GM19099 (cell line): ENCODE data around the gene FAM186B.

ENCODE experiments used
- POLR2A ChIP-seq: IDR thresholded peaks from 3 replicates; pipeline ENCODE4 v1.6.1; 2011; ENCODE audit warnings: low read depth; ENCODE audit not compliant: insufficient read length; ENCODE audit errors: extremely low read depth

The FAM186B gene

GRCh38 chr12:49545815-49546214 lies 59.6 kb downstream of the FAM186B start:
- no peak for TF ChIP-seq POLR2A

- no peak for TF ChIP-seq POLR2A
Observed at GRCh38 chr12:49543914-49544815, 61.3 kb downstream of the FAM186B start.

- TF ChIP-seq POLR2A: no peak
Observed at GRCh38 chr12:49543221-49543913, 62.1 kb downstream of the FAM186B start.

DNA sequence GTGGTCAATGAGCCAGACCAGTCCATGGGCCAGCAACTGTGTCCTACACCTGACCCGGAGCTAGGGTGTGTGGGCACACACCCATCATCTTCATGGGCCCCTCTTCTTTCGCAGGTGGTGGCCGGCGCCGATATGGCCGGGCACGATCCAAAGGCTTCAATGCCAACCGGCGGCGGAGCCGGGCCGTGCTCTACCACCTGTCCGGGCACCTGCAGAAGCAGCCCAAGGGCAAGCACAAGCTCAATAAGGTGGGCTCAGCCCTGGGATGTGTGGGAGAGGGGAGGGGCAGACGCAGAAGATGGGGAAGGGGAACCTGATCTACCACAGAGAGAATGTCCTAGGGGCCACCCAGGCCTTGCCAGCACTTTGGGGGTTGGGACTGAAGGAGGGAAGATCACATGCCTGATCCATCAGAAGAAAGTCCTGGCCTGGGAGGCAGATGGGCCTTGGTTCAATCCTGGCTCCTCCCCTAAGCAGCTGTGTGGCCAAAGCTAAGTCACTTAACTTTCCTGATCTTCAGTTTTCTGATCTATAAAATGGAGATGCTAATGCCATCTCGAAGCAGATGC lies 62.8 kb downstream of the FAM186B start:
- no peak for TF ChIP-seq POLR2A

DNA sequence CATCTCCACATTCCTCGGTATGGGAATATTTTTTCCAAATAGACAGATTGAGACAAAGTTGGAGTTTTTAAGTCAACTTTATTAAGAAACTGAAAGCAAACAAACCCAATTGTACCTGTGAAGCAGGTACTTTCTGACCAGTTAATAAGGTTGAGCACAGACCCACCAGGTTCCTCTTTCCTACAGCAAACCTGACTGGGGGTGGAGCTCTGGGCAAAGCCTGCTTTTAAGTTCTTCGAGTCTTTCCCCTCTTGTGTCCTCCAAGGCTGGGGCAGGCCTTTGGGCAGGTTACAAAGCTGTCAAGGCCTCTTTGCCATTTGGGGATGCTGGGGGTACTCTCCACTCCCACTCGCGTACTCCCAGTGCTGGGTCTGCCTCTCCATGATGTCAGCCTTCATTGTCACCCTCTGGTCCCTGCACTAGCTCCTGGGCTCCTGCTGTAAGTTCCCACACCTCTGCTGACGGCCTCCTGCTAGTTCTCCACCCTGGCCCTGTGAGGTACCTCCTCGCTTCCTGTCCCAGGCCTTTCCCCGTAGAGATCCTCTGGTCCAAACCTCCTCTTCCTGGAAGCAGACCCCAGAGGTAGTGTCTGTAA lies 63.4 kb downstream of the FAM186B start:
- no peak for TF ChIP-seq POLR2A

DNA sequence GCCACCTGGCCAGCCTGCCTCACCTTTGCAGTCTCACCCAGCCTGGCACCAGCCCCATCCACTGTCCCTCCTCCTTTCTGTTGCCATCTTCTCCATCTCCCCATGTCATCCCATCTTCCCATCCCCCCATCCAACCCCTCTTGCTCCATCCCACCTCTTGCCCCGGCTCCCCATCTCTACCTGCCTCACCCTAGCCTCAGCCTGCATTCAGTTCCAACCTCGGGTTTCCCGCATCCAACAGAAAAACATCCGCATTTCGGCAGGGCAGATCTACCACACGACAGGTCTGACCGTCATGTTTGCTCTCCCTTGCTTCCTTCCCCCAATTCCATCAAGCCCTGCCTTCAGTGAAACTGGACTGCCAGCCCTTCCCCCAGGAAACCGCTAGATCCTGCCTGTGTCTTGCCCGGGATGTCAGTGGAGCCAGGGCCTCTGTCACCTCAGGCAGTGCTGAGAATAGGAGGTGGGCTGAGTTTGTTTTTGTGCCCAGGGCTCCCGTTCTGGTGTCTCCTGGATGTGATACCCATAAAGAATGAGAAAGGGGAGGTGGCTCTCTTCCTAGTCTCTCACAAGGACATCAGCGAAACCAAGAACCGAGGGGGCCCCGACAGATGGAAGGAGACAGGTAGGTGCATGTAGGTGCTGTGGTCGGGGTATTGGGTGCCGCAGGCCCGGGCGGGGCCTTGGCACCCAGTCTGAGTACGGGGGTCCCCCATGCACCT lies 64.1 kb downstream of the FAM186B start:
- TF ChIP-seq POLR2A: no peak

GRCh38 chr12:49540229-49541139 lies 65.0 kb downstream of the FAM186B start:
- TF ChIP-seq POLR2A: no peak

DNA sequence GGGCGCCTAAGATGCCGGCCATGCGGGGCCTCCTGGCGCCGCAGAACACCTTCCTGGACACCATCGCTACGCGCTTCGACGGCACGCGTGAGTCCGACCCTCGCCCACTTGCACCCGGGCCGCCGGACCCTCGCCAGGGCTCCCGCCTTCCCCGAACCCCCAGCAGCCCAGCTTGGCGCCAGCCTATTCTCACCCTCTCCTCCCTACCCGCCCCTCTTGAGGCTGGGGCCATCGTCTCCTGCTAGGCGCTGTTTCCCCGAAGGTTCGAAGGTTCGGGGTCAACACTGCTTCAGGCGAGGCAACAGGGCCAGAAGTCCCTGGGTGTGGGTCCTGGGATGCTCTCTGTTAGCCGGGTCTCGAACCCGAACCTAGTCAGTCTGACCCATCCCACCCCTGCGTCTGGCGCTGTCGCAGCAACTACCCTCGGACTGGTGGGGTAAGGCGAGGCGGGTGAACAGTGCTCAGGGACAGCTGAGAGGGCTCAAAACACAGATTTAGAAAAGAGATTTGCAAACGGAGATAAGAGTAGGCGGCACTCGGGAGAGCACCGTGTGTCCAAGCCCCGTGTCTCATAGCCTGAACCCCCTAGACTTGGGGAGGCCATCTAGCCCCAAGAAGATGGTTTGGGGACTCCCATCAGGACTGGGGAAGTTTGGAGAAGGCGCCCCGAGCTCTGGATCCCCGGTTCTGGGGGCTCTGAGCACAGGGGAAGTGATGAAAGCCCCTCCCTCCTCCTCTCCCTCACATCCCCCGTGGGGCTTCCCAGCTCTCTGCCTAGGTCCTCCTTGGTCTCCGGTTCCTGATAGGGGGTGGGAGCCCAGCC lies 65.8 kb downstream of the FAM186B start:
- TF ChIP-seq POLR2A: no peak

GRCh38 chr12:49538510-49539403 lies 66.7 kb downstream of the FAM186B start, which contains the start of gene KCNH3:
TSS of gene KCNH3 (plus strand) at chr12:49539030. CDS start at chr12:49539417, 387 bp downstream.
- TF ChIP-seq POLR2A: no peak

GRCh38 chr12:49537752-49538509 lies 67.5 kb downstream of the FAM186B start:
- no peak for TF ChIP-seq POLR2A
